GM12873 (cell line): ENCODE data around the gene SEC22C.
A peak's percentile ranks its signal among the peaks of the same experiment; 100 is the strongest.

ENCODE experiments used
- CTCF ChIP-seq: IDR thresholded peaks from 2 replicates; pipeline ENCODE4 v1.5.1; 2012; ENCODE audit warnings: low read depth, mild to moderate bottlenecking, moderate library complexity, low read length, control low read depth; ENCODE audit not compliant: insufficient read depth; ENCODE audit errors: missing control alignments

Gene SEC22C

DNA sequence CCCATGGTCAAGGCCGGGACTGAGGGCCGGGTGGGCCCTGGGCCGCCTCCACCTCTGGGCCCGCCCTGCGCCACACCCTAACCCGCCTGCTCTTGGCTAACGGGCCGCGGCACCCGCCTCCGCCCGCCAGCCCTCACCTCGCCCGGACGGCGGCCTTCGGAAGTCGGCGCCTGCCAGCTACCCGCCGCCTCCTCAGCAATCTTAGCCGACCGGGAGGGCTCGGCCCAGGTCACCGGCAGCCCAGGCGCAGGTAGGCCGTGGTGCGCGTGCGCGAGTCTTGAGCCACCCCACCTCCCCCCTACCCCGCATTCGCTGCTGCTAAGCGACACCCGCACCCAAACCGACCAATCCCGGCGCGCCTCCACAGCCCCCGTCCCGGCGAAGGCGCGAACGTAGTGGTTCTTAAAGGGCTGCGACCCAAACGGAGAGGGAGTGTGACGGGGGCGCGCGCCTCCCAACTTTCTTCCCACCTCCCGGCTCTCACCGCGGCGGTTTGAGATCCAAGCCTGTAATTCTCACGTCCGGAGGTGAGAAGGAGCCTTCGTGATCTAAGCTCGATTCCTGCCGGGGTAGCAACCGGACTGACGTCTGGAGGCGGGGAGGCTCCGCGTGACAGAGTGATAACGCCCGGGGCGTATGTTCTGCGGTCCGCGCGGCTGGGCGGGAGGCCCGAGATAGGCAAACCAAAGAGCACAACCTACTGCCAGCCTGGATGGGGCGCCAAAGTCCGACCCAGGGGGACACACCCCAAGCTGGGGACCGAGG, at the start of gene SEC22C:
SEC22C (minus strand) TSS at position 259 of the 765 bp plus-strand sequence. CDS start 12,921 bp downstream, outside the sequence.
- peak; percentile 51 for TF ChIP-seq CTCF

DNA sequence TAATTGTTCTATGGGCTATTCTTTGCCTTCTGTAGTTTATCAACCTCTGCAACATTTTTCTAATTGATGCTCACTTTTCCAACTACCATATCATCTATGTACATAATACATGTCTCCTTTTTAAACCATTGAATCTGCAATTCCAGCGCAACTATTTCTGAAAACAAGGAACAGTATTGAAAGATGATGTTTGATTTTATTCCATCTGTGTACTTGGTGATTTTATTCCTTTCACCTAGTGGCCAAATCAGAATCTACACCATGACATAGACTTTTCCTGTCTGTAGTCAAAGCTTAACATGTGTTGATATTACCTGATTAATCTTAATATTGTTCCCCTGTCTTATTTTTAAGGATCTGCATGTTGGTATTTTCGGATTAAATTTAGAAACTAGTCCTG, 31.7 kb upstream of the SEC22C start:
- TF ChIP-seq CTCF, result peak; percentile 50

GRCh38 chr3:42612928-42613327, 31.2 kb upstream of the SEC22C start:
- no peak for TF ChIP-seq CTCF

DNA sequence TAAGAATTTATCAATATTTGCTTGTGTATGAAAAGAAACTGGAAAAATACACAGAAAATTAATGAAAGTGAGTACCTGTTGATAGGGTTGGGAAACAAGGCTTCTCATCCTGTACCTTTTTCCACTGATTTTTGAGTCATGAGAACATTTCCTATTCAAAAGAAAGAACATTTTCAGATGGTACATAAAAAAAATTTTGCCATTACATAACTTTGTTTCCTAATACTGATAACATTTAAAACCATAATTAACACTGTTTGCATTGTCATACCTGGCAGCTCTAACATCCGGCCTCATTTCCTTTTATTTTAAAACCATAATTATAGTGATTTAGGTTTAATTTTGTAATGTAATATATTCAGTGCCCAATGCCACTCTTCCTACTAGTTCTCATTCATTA, 30.4 kb upstream of the SEC22C start:
- no peak for TF ChIP-seq CTCF

DNA sequence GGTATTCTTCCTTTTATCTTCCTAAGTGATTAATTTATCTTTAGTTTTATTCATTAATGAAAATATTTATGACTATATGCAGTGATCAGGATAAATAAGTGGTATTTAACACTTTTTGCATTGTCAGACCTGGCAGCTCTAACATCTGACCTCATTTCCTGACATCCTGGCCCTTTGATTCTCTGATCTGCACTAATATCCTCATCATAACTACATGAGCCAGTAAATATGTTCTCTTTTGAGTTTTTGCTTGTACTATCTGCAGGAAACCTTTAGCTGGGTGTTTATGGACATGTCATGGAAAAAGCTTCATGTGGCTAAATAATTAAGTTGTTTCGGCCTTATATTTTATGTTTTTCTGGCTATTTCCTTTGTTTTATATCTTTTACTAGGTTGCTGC, 29.2 kb upstream of the SEC22C start:
- TF ChIP-seq CTCF, result no peak

DNA sequence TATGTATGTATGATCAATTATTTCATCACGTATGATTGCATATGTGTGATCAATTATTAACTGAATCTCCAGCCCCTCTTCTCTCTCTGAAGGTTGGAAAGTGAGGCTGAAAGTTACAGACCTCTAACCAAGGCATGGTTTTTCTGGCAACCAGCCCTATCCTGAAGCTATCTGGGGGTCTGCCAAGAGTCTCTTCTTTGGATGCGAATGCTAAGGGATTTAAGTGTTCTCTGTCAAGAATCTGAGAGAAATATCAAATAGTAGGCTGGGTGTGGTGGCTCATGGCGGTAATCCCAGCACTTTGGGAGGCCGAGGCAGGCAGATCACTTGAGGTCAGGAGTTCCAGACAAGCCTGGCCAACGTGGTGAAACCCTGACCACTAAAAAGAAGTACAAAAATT, 26.8 kb upstream of the SEC22C start:
- TF ChIP-seq CTCF, result no peak

GRCh38 chr3:42605546-42606173, 23.9 kb upstream of the SEC22C start:
- no peak for TF ChIP-seq CTCF
